CD4-positive, alpha-beta T cell treated with Interleukin-12 subunit alpha and Interleukin-12 subunit beta, for 1 hour (primary cell): ENCODE data around the gene PCDHGB1.
"Not testable (repeated sequence)": the region's sequence is repeated elsewhere in the genome, so short reads cannot be mapped to it uniquely, and the experiment has no call there.

Source experiments
- DNase-seq: peaks from one replicate; pipeline ENCODE4 v3.0.0-alpha.2; 2020

PCDHGB1 gene

DNA sequence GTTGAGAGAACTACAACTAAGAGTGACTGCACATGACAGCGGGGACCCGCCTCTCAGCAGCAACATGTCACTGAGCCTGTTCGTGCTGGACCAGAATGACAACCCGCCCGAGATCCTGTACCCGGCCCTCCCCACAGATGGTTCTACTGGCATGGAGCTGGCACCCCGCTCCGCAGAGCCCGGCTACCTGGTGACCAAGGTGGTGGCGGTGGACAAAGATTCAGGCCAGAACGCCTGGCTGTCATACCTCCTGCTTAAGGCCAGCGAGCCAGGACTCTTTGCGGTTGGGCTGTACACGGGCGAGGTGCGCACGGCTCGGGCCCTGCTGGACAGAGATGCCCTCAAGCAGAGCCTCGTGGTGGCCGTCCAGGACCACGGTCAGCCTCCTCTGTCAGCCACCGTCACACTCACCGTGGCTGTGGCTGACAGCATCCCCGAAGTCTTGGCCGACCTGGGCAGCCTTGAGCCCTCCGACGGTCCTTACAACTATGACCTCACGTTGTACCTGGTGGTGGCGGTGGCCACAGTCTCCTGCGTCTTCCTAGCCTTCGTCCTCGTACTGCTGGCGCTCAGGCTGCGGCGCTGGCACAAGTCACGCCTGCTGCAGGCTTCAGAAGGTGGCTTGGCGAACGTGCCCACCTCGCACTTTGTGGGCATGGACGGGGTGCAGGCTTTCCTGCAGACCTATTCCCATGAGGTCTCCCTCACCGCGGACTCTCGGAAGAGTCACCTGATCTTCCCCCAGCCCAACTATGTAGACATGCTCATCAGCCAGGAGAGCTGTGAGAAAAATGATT is 34.8 kb downstream of the PCDHGB1 start:
- no peak for DNase-seq

DNA sequence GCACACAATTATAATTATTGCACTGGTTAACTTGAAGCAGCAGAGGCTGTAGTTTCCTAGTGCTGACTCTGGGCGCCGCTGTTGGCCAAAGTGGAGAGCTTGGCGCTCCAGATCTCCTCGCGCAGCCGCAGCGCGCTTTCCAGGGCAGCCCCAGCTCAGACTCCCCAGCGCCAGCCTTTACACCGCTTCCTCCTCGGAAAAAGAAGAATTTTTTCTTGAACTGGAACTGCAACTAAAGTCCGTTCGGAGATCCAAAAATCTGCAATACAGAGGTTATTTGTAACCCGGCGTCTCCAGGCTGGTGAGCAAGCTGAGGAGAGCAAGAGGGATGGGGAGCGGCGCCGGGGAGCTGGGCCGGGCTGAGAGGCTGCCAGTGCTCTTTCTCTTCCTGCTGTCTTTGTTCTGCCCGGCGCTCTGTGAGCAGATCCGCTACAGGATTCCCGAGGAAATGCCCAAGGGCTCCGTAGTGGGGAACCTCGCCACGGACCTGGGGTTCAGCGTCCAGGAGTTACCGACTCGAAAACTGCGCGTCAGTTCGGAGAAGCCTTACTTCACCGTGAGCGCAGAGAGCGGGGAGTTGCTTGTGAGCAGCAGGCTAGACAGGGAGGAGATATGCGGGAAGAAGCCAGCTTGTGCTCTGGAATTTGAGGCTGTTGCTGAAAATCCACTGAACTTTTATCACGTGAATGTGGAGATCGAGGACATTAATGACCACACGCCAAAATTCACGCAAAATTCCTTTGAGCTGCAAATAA is 37.8 kb downstream of the PCDHGB1 start, which contains the start of gene PCDHGB4:
Gene PCDHGB4 (plus strand): TSS at position 142 of the 755 bp plus-strand sequence. CDS start 187 bp downstream, at position 329.
- DNase-seq, result peak; percentile 23

DNA sequence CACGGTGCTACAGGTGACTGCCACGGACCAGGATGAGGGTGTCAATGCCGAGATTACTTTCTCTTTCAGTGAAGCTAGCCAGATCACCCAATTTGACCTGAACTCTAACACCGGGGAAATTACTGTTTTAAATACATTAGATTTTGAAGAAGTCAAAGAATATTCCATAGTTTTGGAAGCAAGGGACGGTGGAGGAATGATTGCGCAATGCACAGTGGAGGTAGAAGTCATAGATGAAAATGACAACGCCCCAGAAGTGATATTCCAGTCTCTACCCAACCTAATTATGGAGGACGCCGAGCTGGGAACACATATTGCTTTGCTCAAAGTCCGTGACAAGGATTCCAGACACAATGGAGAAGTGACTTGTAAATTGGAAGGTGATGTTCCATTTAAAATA is 38.8 kb downstream of the PCDHGB1 start:
- DNase-seq, result no peak

DNA sequence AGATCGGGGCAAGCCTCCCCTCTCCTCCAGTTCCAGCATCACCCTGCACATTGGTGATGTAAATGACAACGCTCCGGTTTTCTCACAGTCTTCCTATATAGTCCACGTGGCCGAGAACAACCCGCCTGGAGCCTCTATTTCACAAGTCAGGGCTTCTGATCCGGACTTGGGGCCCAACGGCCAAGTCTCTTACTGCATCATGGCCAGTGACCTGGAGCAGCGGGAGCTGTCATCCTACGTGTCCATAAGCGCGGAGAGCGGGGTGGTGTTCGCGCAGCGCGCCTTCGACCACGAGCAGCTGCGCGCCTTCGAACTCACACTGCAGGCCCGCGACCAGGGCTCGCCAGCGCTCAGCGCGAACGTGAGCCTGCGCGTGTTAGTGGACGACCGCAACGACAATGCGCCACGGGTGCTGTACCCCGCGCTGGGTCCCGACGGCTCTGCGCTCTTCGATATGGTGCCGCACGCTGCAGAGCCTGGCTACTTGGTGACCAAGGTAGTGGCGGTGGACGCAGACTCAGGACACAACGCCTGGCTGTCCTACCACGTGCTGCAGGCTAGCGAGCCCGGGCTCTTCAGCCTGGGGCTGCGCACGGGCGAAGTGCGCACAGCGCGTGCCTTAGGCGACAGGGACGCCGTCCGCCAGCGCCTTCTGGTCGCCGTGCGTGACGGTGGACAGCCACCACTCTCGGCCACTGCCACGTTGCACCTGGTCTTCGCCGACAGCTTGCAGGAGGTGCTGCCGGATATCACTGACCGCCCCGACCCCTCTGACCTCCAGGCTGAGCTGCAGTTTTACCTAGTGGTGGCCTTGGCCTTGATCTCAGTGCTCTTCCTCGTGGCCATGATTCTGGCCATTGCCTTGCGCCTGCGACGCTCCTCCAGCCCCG is 39.5 kb downstream of the PCDHGB1 start:
- no peak for DNase-seq

DNA sequence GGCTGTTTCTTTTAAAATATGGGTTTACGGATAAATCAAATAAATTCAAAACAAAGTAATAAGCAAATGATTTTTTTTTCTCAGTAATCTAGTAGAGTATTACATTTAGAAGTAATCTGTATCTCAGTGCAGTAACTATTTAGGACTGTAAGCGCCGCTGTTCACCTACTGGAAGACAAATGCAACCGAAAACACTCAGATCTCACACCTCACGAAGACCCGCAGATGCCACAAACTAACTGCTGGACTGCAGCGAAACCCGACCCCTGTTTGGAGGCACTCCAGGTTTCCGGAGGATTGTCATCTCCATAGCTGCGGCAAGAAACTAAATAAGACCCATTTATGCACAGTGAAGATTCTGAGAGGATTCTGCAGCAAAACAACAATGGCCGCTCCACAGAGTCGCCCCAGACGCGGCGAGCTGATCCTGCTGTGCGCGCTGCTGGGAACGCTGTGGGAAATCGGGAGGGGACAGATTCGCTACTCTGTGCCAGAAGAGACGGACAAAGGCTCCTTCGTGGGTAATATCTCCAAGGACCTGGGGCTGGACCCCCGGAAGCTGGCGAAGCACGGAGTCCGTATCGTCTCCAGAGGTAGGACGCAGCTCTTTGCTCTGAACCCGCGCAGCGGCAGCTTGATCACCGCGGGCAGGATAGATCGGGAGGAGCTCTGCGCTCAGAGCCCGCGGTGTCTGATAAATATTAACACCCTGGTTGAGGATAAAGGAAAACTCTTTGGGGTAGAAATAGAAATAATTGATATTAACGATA is 42.7 kb downstream of the PCDHGB1 start, which contains the start of gene PCDHGA8:
Gene PCDHGA8 (plus strand): TSS at position 205 of the 770 bp plus-strand sequence. CDS start 181 bp downstream, at position 386.
- no peak for DNase-seq

DNA sequence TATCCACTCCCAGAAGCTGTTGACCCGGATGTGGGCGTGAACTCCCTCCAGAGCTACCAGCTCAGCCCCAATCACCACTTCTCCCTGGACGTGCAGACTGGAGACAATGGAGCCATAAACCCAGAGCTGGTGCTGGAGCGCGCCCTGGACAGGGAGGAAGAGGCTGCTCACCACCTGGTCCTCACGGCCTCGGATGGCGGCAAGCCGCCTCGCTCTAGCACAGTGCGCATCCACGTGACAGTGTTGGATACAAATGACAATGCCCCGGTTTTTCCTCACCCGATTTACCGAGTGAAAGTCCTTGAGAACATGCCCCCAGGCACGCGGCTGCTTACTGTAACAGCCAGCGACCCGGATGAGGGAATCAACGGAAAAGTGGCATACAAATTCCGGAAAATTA is 43.4 kb downstream of the PCDHGB1 start:
- no peak for DNase-seq

DNA sequence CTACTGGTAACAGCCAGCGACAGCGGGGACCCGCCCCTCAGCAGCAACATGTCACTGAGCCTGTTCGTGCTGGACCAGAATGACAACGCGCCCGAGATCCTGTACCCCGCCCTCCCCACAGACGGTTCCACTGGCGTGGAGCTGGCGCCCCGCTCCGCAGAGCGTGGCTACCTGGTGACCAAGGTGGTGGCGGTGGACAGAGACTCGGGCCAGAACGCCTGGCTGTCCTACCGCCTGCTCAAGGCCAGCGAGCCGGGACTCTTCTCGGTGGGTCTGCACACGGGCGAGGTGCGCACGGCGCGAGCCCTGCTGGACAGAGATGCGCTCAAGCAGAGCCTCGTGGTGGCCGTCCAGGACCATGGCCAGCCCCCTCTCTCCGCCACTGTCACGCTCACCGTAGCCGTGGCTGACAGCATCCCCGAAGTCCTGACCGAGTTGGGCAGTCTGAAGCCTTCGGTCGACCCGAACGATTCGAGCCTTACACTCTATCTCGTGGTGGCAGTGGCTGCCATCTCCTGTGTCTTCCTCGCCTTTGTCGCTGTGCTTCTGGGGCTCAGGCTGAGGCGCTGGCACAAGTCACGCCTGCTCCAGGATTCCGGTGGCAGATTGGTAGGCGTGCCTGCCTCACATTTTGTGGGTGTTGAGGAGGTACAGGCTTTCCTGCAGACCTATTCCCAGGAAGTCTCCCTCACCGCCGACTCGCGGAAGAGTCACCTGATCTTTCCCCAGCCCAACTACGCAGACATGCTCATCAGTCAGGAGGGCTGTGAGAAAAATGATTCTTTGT is 44.7 kb downstream of the PCDHGB1 start:
- not testable (repeated sequence) for DNase-seq

DNA sequence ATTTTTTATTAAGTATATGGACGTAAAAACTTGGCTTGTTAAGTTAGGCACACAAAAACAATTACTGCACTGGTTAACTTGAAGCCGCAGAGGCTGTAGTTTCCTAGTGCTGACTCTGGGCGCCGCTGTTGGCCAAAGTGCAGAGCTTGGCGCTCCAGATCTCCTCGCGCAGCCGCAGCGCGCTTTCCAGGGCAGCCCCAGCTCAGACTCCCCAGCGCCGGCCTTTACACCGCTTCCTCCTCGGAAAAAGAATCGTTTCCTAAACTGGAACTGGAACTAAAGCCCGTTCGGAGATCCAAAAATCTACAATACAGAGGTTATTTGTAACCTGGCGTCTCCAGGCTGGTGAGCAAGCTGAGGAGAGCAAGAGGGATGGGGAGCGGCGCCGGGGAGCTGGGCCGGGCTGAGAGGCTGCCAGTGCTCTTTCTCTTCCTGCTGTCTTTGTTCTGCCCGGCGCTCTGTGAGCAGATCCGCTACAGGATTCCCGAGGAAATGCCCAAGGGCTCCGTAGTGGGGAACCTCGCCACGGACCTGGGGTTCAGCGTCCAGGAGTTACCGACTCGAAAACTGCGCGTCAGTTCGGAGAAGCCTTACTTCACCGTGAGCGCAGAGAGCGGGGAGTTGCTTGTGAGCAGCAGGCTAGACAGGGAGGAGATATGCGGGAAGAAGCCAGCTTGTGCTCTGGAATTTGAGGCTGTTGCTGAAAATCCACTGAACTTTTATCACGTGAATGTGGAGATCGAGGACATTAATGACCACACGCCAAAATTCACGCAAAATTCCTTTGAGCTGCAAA is 48.1 kb downstream of the PCDHGB1 start, which contains the start of gene PCDHGB5:
Gene PCDHGB5 (plus strand): TSS at position 192 of the 796 bp plus-strand sequence. CDS start 181 bp downstream, at position 373.
- DNase-seq, result peak; percentile 44

DNA sequence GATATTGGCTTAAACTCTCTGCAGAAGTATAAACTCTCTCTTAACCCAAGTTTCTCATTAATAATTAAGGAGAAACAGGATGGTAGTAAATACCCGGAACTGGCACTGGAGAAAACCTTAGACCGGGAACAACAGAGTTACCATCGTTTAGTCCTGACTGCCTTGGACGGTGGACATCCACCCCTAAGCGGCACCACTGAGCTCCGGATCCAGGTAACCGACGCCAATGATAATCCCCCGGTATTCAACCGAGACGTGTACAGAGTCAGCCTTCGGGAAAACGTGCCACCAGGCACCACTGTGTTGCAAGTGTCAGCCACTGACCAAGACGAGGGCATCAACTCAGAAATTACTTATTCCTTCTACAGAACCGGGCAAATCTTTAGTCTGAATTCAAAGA is 48.7 kb downstream of the PCDHGB1 start:
- no peak for DNase-seq

DNA sequence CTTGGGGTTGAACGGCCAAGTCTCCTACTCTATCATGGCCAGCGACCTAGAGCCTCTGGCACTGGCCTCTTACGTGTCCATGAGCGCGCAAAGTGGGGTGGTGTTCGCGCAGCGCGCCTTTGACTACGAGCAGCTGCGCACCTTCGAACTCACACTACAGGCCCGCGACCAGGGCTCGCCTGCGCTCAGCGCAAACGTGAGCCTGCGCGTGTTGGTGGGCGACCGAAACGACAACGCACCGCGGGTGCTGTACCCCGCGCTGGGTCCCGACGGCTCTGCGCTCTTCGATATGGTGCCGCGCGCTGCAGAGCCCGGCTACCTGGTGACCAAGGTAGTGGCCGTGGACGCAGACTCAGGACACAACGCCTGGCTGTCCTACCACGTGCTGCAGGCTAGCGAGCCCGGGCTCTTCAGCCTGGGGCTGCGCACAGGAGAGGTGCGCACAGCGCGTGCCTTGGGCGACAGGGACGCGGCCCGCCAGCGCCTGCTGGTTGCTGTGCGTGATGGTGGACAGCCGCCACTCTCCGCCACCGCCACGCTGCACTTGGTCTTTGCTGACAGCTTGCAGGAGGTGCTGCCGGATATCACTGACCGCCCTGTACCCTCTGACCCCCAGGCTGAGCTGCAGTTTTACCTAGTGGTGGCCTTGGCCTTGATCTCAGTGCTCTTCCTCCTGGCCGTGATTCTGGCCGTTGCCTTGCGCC is 49.8 kb downstream of the PCDHGB1 start:
- DNase-seq, result no peak
